CD14-positive monocyte (primary cell): ENCODE results near the gene FBXL16. TPM values are rescaled to one million over a fixed set of nuclear protein-coding genes. Genes with fewer than 3 reads are reported as not detected.

Experiments used
- DNase-seq, 3 donors: peaks; one replicate each; pipeline ENCODE4 v3.0.0-alpha.2; 2011 to 2022
- H2AFZ ChIP-seq: 2 replicates; pipeline ENCODE4 v1.6.0; 2012; ENCODE audit warnings: mild to moderate bottlenecking, low read depth, low read length, inconsistent platforms; ENCODE audit not compliant: insufficient read depth, poor library complexity, severe bottlenecking
- H3K27ac ChIP-seq, 2 donors: 1 replicate in 1 of 2; 2 replicates in 1 of 2; pipeline ENCODE4 v1.5.1; 2012 to 2013; ENCODE audit warnings: low read length in 2 of 2, control low read depth in 1 of 2, inconsistent platforms in 1 of 2, low read depth in 1 of 2, mild to moderate bottlenecking in 1 of 2
- H3K27me3 ChIP-seq, 2 donors: one replicate each; pipeline versions ENCODE4 v1.6.0 to v1.6.1; 2011 to 2013; ENCODE audit warnings: low read length in 2 of 2; ENCODE audit not compliant: control insufficient read depth in 2 of 2, insufficient read depth in 2 of 2
- H3K36me3 ChIP-seq, 2 donors: replicated peaks in 1 of 2; 1 replicate in 1 of 2; 2 replicates in 1 of 2; pipeline versions ENCODE4 v1.5.1 to v1.6.1; 2012 to 2013; ENCODE audit warnings: low read length in 2 of 2, control low read depth in 1 of 2, inconsistent platforms in 1 of 2, mild to moderate bottlenecking in 1 of 2; ENCODE audit not compliant: insufficient read depth in 2 of 2, control insufficient read depth in 1 of 2
- H3K4me1 ChIP-seq, 2 donors: 1 replicate in 1 of 2; 2 replicates in 1 of 2; pipeline versions ENCODE4 v1.5.1 to v1.6.1; 2012 to 2013; ENCODE audit warnings: low read length in 2 of 2, control low read depth in 1 of 2, inconsistent platforms in 1 of 2, mild to moderate bottlenecking in 1 of 2, moderate library complexity in 1 of 2; ENCODE audit not compliant: insufficient read depth in 2 of 2, control insufficient read depth in 1 of 2
- H3K4me2 ChIP-seq: replicated peaks from 2 replicates; pipeline ENCODE3; 2012; ENCODE audit warnings: low read length, moderate library complexity, mild to moderate bottlenecking; ENCODE audit not compliant: poor library complexity, severe bottlenecking; ENCODE audit errors: extremely low read depth
- H3K4me3 ChIP-seq, 3 experiments: fragments of 200-600 bp in 1 of 3; sonication (generic) in 1 of 3; replicated peaks in 1 of 3; 1 replicate in 2 of 3; 2 replicates in 1 of 3; pipeline ENCODE4 v1.5.1; 2011 to 2013; ENCODE audit warnings: low read length in 3 of 3, mild to moderate bottlenecking in 3 of 3, control low read depth in 2 of 3, low read depth in 2 of 3, inconsistent platforms in 1 of 3, moderate library complexity in 1 of 3
- H3K79me2 ChIP-seq: 2 replicates; pipeline ENCODE4 v1.6.0; 2012; ENCODE audit warnings: mild to moderate bottlenecking, control low read depth, inconsistent platforms, low read length, moderate library complexity; ENCODE audit not compliant: insufficient read depth
- H3K9ac ChIP-seq: 2 replicates; pipeline ENCODE4 v1.6.0; 2017; ENCODE audit warnings: low read length, mild to moderate bottlenecking; ENCODE audit not compliant: insufficient read depth, poor library complexity, severe bottlenecking
- H3K9me3 ChIP-seq, 2 donors: replicated peaks in 1 of 2; 1 replicate in 1 of 2; 2 replicates in 1 of 2; pipeline versions ENCODE4 v1.5.1 to v1.6.1; 2012 to 2013; ENCODE audit warnings: low read length in 2 of 2, control low read depth in 1 of 2; ENCODE audit not compliant: control insufficient read depth in 1 of 2, insufficient read depth in 1 of 2
- H4K20me1 ChIP-seq: 2 replicates; pipeline ENCODE4 v1.6.0; 2012; ENCODE audit warnings: mild to moderate bottlenecking, low read length, control low read depth, moderate library complexity; ENCODE audit not compliant: insufficient read depth
- H3K27ac Mint-ChIP-seq, 7 donors: one replicate each; pipeline ENCODE4 v1.8.0; 2020; ENCODE audit warnings: mild to moderate bottlenecking in 7 of 7, mixed read lengths in 7 of 7, moderate library complexity in 6 of 7, inconsistent platforms in 2 of 7
- H3K27me3 Mint-ChIP-seq, 3 donors: one replicate each; pipeline ENCODE4 v1.8.0; 2021 to 2022; ENCODE audit warnings: low read depth in 3 of 3, mild to moderate bottlenecking in 3 of 3, mixed read lengths in 3 of 3, moderate library complexity in 3 of 3, inconsistent platforms in 1 of 3
- H3K36me3 Mint-ChIP-seq, 2 donors: one replicate each; pipeline ENCODE4 v1.8.0; 2020; ENCODE audit warnings: mixed read lengths in 2 of 2, inconsistent platforms in 1 of 2, mild to moderate bottlenecking in 1 of 2
- H3K4me1 Mint-ChIP-seq: one replicate; pipeline ENCODE4 v1.8.0; 2020; ENCODE audit warnings: mild to moderate bottlenecking, mixed read lengths
- H3K4me3 Mint-ChIP-seq, 2 donors: one replicate each; pipeline ENCODE4 v1.8.0; 2020; ENCODE audit warnings: mild to moderate bottlenecking in 2 of 2, mixed read lengths in 2 of 2, moderate library complexity in 1 of 2
- H3K9me3 Mint-ChIP-seq, 7 donors: one replicate each; pipeline ENCODE4 v1.8.0; 2020 to 2022; ENCODE audit warnings: mixed read lengths in 7 of 7, mild to moderate bottlenecking in 6 of 7, moderate library complexity in 6 of 7, inconsistent platforms in 2 of 7
- WGBS: methylation state at CpG from one replicate; pipeline ENCODE4 v1.1.5; 2013; ENCODE audit warnings: missing lambda C conversion rate; ENCODE audit not compliant: insufficient coverage; 5-methylcytosine and 5-hydroxymethylcytosine counted together
- intact Hi-C, 2 donors: fragments of 100-400 bp; cut with micrococcal nuclease; formaldehyde crosslinking; loops; one replicate each; pipeline versions ENCODE4 v1.15.0 to v1.15.1; 2023
- polyA plus RNA-seq, 3 donors: library from polyadenylated mRNA; depleted of rRNA in 1 of 3; unstranded in 2 of 3; stranded (reverse) in 1 of 3; fragments of 300-500 nt in 2 of 3; fragments of >200 nt in 1 of 3; fragmentation: Illumina TruSeq in 2 of 3; gene quantifications; 1 replicate in 2 of 3; 2 replicates in 1 of 3; pipeline ENCODE4 v1.2.3, GENCODE V29; 2012 to 2021
- TF ChIP-seq, protein P1 (sequence below): fragments of 200-600 bp; IDR thresholded peaks from one replicate; pipeline ENCODE4 v1.8.0; 2022; ENCODE audit warnings: antibody characterized with exemption, mild to moderate bottlenecking

Gene FBXL16
- polyA plus RNA-seq, 3 donors = 0.28 to 1.0 (median 0.49) TPM

- WGBS = 98% methylated on average over 9 of the region's 15 CpGs
- Histone ChIP-seq H3K27ac (no peak overlapping the region), H3K9ac (no peak overlapping the region), H3K27me3 (no peaks in the 10 kb centered on the region), H3K4me1 (peaks cover 14 to 17% of the 10 kb centered on the region in 2 donors), H3K79me2 (peaks cover 12% of the 10 kb centered on the region), H3K9me3 (no peaks in the 10 kb centered on the region), H3K36me3 (peaks cover 10 to 12% of the 10 kb centered on the region in 2 donors), H4K20me1 (peaks cover 5% of the 10 kb centered on the region), H2AFZ (no peak overlapping the region), H3K4me3 (no peak overlapping the region), H3K4me2 (no peak overlapping the region)
- H3K9me3 Mint-ChIP-seq = no peaks in the 10 kb centered on the region
- H3K27ac Mint-ChIP-seq = no peak overlapping the region
- TF ChIP-seq, protein P1, sequence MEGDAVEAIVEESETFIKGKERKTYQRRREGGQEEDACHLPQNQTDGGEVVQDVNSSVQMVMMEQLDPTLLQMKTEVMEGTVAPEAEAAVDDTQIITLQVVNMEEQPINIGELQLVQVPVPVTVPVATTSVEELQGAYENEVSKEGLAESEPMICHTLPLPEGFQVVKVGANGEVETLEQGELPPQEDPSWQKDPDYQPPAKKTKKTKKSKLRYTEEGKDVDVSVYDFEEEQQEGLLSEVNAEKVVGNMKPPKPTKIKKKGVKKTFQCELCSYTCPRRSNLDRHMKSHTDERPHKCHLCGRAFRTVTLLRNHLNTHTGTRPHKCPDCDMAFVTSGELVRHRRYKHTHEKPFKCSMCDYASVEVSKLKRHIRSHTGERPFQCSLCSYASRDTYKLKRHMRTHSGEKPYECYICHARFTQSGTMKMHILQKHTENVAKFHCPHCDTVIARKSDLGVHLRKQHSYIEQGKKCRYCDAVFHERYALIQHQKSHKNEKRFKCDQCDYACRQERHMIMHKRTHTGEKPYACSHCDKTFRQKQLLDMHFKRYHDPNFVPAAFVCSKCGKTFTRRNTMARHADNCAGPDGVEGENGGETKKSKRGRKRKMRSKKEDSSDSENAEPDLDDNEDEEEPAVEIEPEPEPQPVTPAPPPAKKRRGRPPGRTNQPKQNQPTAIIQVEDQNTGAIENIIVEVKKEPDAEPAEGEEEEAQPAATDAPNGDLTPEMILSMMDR = no peak
- peaks cover 10 to 25% of the 10 kb centered on the region in 2 donors for H3K36me3 Mint-ChIP-seq
- peaks cover 16% of the 10 kb centered on the region for H3K4me1 Mint-ChIP-seq
- no peak overlapping the region for H3K4me3 Mint-ChIP-seq
- DNase-seq = no peak
- H3K27me3 Mint-ChIP-seq = peaks cover 0 to 1% (median 0%) of the 10 kb centered on the region in 3 donors
- intact Hi-C loops = no loop called here
These were observed 36.5 kb upstream of the FBXL16 start for GRCh38 chr16:741986-742629.

DNA sequence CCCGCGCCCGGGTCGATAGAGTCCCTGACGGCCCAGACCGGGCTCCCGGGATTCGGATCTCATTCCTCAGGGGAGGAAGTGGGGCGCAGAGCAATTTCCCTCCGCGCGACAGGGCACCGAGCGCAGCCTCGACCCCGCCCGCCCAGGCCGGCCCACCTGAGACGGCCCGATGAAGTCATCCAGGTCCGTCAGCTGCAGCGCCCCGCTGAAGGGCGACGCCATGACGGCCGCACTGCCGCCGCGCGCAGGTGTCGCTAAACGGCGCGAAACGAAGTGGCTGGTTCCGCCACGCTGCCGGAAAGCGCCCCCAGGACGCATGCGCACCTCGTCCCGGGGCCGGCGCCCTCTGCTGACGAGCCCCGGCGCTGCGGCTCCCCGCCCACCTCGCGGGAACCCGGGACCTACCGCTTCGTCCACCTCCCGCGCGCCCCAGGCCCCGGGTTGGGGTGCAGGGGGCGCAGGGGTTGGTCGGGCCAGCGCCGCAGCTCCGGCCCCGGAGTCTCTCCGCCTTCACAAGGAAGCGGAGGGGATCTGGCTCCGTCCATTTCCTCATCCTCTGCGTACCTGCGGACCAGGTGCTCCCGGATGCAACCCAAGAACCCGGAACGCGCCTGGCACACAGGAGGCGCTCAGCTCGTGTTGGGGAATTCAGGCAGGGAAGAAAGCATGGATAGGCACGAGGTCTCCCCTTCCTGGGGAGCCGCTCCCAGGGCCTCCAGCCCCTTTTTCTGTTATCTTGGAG is 35.3 kb upstream of the FBXL16 start, which contains the start of gene CIAO3:
Gene CIAO3 (minus strand): TSS at position 234 of the 742 bp plus-strand sequence. CDS start 12 bp downstream, at position 222.
- H3K9me3 ChIP-seq = no peaks in the 10 kb centered on the region
- peak within 1 kb of the TSS; percentile 91 for H2AFZ ChIP-seq
- no peaks in the 10 kb centered on the region for H3K9me3 Mint-ChIP-seq
- H3K27me3 Mint-ChIP-seq = peaks cover 0 to 1% (median 0%) of the 10 kb centered on the region in 3 donors
- peak; percentile 85 to 89 (median 88) for DNase-seq
- TF ChIP-seq, protein P1 = peak; percentile 98
- peaks cover 21 to 24% of the 10 kb centered on the region in 2 donors for H3K36me3 ChIP-seq
- peaks cover 5% of the 10 kb centered on the region for H4K20me1 ChIP-seq
- H3K4me3 ChIP-seq = peak within 1 kb of the TSS; percentile 84 to 96 (median 90)
- H3K79me2 ChIP-seq = peaks cover 12% of the 10 kb centered on the region
- H3K9ac ChIP-seq = peak within 1 kb of the TSS; percentile 86
- peak within 1 kb of the TSS in 1 of 2 donors; percentile 76 for H3K27ac ChIP-seq
- no peaks in the 10 kb centered on the region for H3K27me3 ChIP-seq
- peak within 1 kb of the TSS; percentile 81 to 85 for H3K4me3 Mint-ChIP-seq
- peaks cover 14 to 17% of the 10 kb centered on the region in 2 donors for H3K4me1 ChIP-seq
- under 1% methylated on average over 77 of the region's 79 CpGs for WGBS
- H3K36me3 Mint-ChIP-seq = peaks cover 22 to 36% of the 10 kb centered on the region in 2 donors
- intact Hi-C loops = no loop called here
- H3K27ac Mint-ChIP-seq = peak within 1 kb of the TSS in 3 of 7 donors; percentile 23 to 82 (median 63)
- H3K4me1 Mint-ChIP-seq = peaks cover 16% of the 10 kb centered on the region
- H3K4me2 ChIP-seq = peak within 1 kb of the TSS; percentile 91
